ENCODE results near the gene LGALS7.

DNA sequence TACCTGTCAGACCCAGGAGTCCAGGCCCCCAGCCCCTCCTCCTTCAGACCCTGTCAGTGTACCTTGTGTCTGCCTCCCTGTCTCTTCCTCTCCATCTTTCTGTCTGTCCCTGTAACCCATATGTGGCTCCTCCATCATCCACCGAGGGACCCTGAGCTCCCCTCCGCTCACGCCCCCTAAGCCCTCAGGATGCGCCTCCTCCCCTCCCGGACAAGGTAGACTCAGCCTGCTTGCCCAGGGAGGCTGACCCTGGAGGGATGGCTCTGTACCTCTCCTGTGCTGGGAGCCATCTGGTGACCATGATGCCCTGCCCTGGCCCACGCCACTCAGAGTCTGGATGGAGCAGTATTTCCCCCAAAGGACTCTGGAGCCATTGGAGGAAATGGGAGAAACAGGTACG lies 28.0 kb downstream of the LGALS7 start:
- TF ChIP-seq GATA2 (IDR thresholded peaks at IDR 0.05; ENCODE audit: low read depth, low read length), result no peak
- no peak for TF ChIP-seq GATA3 (IDR thresholded peaks at IDR 0.05; ENCODE audit: low read depth, low read length)
